NCI-H128 (cell line): ENCODE data around the gene POGLUT3.

Source experiments
- DNase-seq: peaks from one replicate; lab custom pipeline; 2025; ENCODE audit not compliant: unreplicated experiment; lab: John Stamatoyannopoulos, UW

Gene POGLUT3

GRCh38 chr11:108500721-108501120 is 2.5 kb upstream of the POGLUT3 start:
- DNase-seq, result no peak

GRCh38 chr11:108500169-108500568 is 2.0 kb upstream of the POGLUT3 start:
- DNase-seq, result no peak

GRCh38 chr11:108498816-108499408 is 728 bp upstream of the POGLUT3 start:
- no peak for DNase-seq

- peak; percentile 40 for DNase-seq
Measured at GRCh38 chr11:108497317-108498045, 703 bp downstream of the POGLUT3 start.

GRCh38 chr11:108496643-108497256 is 1.4 kb downstream of the POGLUT3 start:
- DNase-seq, result no peak

GRCh38 chr11:108495326-108495725 is 2.9 kb downstream of the POGLUT3 start:
- DNase-seq, result no peak

- no peak for DNase-seq
Measured at GRCh38 chr11:108494182-108494581, 4.0 kb downstream of the POGLUT3 start.

GRCh38 chr11:108491936-108492335 is 6.2 kb downstream of the POGLUT3 start:
- no peak for DNase-seq

- DNase-seq, result no peak
Measured at GRCh38 chr11:108486828-108487227, 11.4 kb downstream of the POGLUT3 start.

- no peak for DNase-seq
Measured at GRCh38 chr11:108486331-108486730, 11.9 kb downstream of the POGLUT3 start.

- no peak for DNase-seq
Measured at GRCh38 chr11:108483163-108483562, 15.0 kb downstream of the POGLUT3 start.

- DNase-seq, result no peak
Measured at GRCh38 chr11:108474664-108475463, 23.3 kb downstream of the POGLUT3 start.

- DNase-seq, result no peak
Measured at GRCh38 chr11:108472681-108473080, 25.5 kb downstream of the POGLUT3 start.

GRCh38 chr11:108468478-108468864 is 29.7 kb downstream of the POGLUT3 start:
- no peak for DNase-seq

- DNase-seq, result peak; percentile 97
Measured at GRCh38 chr11:108467091-108467823, 30.9 kb downstream of the POGLUT3 start, which contains the start of gene C11orf65. Gene C11orf65, minus strand, starts transcription at chr11:108467529. Its CDS starts 5,970 bp downstream, at chr11:108461559.

GRCh38 chr11:108466405-108466804 is 31.8 kb downstream of the POGLUT3 start:
- DNase-seq, result no peak

GRCh38 chr11:108453207-108453835 is 44.9 kb downstream of the POGLUT3 start:
- DNase-seq, result no peak
